ENCODE results near the gene SCNN1A.

GRCh38 chr12:6396031-6396430, 20.7 kb upstream of the SCNN1A start:
- TF ChIP-seq POLR2AphosphoS5 (IDR thresholded peaks at IDR 0.05; ENCODE audit: insufficient read depth in 1 of 2, low read depth in 1 of 2), result no peak
- TF ChIP-seq CTCF (IDR thresholded peaks at IDR 0.05), result no peak
- TF ChIP-seq POLR2A (IDR thresholded peaks at IDR 0.05), result no peak
